ENCODE results near the gene GPC6.
"Not testable (repeated sequence)": the region's sequence is repeated elsewhere in the genome, so short reads cannot be mapped to it uniquely, and the experiment has no call there.

The GPC6 gene

DNA sequence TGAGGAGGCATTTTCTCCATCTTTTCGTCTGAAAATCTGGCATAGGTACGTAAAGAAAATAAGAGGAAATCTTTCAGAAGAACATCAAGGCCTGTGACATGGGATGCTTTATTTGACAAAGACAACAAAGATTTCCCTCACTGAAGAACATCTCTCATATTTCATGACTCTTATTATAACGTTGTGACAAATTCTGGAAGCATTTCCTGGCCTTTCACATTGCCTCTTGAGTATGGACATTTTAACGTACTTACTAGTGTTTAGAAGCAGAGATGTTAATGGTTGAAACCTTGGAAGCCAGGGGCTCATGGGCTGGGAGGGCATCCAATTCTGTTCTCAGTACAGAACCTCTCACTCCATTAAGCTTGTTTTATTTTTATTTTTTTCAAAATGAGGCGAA is 1042.1 kb downstream of the GPC6 start:
- no peak for DNase-seq (ENCODE audit: low read depth in 1 of 2, low spot score in 1 of 2)

DNA sequence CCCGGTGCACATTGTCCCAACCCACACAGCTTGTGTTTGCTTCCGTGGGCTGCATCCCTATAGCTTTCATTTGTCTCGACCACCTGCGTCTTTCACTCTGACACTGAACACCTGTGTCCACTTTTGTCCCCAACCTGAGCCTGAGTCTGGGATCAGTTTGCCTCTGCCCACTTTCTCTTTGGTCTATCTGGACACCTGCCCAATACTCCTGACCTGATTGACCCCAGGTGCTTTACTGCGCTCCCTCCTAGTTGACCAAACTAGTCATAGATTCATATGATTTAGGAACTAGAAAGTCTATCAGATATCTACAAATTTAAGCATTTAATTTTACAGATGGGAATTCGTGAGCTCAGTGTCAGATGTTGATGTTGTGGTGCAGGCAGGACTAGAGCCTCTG is 1043.0 kb downstream of the GPC6 start:
- no peak for DNase-seq (ENCODE audit: low read depth in 1 of 2, low spot score in 1 of 2)

DNA sequence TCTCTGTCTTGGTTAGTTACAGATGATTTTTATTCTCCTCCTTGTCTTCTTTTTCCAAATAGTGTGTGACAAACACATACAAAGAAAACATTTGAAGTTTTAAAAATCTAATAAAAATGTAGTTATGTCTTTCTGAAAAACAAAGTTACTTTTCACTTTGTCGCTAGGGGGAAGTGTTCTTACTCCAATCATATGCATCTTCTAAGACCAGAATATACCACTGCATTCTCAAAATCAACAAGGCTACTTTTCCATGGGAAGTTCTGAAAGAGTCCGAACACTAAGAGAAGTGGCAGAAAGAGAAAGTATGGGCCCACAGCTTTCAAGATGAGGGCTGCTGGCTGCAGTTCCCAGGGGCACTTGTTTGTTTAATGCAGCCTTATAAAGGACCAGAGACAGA is 1043.9 kb downstream of the GPC6 start:
- DNase-seq (ENCODE audit: low read depth in 1 of 2, low spot score in 1 of 2), result no peak

DNA sequence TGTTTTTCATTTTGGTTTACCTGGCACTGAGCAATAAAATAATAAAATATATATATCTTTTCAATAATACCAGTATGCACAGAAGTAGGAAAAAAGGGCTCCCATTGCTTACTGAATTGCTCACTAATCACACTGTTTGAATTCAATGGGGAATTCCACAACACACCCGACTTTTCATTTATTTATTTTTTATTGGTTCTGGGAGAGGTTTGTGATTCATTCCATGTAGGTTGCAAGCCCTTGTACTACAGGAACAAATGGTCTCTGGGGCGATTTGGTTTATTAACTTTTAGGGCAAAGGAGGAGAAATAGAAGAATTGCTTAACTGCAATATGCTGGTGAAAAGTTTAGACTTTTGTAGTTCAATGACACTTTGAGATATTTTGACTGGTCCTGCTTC is 1045.4 kb downstream of the GPC6 start:
- DNase-seq (ENCODE audit: low read depth in 1 of 2, low spot score in 1 of 2), result no peak

DNA sequence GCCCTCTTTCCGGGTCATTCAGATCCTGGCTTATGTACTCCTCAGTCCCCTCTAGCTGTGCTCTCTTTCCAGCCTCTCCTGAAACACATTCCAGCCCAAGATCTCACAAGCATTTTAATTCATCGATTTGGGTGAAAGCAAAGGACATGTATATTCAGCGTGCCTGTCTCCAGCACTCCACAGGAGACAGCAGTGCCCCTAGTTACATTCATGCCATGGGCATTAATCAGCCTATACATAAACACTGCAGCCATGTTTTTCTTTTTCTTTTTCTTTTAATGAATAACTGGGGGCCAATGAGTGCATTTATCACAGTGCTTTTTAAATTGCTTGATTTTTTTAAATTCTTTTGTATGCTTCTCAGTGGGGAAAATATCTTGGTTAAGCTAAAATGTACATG is 1053.7 kb downstream of the GPC6 start:
- DNase-seq (ENCODE audit: low read depth in 1 of 2, low spot score in 1 of 2), result no peak

DNA sequence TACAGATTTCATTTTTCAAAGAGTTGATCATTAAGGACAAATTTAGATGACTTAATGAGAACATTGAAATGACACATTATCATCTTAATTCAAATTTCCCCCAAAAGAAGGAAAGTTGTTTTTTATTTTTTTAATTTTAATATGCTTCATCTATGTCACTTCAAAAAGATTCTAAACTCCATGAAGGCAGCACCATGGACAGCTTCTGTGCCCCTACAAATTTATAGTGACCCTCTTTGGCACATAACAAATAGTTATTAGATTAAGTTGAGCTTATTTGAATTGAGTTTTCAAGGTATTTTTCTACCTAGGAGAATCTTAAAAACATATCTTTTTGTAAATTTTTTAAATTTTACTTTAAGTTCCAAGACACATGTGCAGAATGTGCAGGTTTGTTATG is 1054.2 kb downstream of the GPC6 start:
- DNase-seq (ENCODE audit: low read depth in 1 of 2, low spot score in 1 of 2), result no peak

DNA sequence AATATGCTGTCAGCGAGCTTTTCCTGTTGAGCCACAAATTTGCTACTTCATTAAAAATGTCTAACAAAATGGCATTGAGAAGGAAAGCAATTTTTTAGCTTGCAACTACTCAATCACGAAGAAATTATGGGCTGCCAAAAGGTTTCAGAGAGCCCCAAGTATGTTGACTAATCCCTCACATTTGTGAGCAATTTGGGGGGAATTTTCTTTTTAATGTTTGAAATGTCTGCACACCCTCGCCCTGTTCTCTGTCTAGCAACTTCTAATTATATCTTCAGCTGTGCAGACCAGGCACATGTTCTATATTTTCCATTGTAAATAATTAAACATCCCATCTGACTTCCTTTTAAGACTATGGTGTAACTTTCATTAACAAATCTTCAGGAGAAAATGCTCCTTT is 1060.0 kb downstream of the GPC6 start:
- DNase-seq (ENCODE audit: low read depth in 1 of 2, low spot score in 1 of 2), result no peak

DNA sequence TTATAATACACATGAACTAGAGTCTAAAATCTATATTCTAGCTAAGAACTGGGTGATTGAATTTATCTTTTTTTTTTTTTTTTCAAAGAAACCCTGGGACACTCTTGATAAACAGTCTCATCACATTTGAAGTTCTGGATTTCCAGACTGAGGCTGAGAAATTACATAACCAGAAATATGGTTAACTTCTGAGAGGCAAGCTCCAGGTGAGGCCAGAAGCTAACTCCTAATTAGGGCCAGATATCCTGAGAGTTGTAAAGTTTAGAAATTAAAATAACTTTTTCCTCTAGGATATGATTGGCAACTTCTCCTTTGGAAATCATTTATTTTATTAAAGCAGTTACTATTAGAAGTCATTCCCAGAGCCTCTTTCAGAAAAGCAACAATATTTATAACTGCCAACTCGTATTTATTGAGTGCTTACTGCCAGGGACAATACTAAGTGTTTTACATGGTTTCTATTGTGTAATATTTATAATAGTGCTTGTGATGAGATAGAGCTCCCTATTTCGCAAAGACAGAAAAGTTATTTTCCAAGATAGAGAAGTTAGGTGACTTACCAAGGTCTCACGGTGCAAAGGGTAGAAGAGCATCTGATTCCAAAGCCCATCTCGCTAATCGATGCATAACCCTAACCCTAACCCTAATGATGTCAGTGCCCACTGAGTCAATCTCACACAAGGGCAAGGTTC is 1065.2 kb downstream of the GPC6 start:
- no peak for DNase-seq (ENCODE audit: low read depth in 1 of 2, low spot score in 1 of 2)

DNA sequence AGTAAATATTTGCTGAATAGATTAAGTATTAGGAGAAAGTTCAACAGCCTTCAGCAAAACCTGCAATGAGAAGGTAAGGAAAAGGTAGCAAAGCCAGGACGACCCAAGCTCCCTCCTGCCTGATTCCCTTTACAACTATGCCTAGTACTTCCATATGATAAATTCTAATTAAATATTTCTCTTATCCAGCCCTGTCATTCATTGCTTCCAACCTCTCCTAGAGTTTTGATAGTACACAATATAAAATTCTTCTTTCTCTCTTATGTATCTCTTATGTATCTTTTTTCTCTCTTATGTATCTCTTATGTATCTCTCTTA is 1065.7 kb downstream of the GPC6 start:
- DNase-seq (ENCODE audit: low read depth in 1 of 2, low spot score in 1 of 2), result no peak

DNA sequence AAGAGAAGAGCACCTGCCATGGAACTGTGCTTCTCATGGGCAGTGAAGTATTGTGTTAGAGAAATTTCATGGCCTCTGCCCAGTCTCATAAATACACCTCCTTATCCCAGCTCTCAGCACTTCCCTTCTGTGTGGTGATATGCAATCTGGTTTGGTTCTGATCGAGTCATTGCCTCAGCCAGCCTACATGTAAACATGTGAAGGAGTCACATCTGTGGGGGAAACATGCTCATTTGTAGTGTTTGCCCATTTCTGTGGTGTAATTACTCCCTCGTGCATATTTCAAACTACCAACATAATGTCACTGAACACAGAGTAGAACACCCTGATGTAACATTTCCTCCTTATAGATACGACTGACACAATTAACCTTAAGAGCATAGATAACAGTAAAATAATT is 1069.9 kb downstream of the GPC6 start:
- no peak for DNase-seq (ENCODE audit: low read depth in 1 of 2, low spot score in 1 of 2)

DNA sequence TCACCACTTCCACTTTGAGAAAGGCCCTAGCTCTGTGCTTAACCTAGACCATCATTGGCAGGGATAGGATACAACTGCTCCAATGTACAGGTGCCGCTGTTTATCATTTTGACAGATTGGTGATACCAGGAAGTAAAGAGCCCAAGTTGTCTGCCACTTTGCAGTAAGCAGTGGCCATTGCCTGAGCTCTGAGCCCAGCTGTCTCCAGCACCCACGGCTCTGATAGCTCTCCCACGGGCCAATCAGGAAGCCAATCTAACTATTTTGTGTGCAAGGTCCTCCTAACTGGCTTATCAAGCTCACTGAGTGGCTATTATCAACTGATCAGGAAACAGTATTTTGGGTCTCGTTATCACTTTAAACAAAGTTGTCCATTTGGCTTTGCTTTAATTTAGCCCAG is 1071.7 kb downstream of the GPC6 start:
- DNase-seq (ENCODE audit: low read depth in 1 of 2, low spot score in 1 of 2), result no peak

DNA sequence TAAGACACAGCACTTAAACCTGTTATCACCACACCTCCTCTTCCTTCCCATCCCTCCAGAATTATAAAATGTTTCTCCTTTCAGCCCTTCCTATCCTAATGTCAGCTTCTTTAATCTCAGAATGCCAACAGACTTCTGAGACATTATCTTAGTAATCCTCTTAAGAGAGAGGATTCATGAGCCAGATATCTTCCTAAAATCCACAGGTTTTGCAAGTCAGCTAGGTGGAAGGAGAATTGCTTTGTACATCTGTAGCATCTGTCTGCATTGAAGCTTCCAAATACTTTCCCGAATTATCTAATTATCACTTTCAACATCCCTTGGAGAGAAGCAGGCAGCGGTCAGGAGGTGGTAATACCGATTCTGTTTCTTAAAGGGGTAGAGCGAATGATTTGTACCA is 1073.8 kb downstream of the GPC6 start:
- no peak for DNase-seq (ENCODE audit: low read depth in 1 of 2, low spot score in 1 of 2)

DNA sequence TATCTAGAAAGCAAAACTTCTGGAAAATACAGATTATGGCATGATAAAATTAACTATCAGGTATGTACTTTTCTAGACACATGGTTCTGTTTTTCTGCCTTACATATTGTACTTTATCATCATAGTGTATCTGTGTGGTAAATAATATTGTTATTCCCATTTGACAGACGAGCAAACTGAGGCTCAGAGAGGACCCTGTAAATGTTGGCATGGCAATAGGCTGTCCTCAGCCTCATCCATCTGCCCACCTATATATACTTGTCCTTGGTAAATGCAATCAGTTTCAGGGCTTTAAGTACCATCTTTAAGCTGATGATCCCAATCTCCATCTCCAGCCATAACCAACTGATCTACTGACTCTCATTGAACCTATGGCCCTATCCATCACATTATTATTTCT is 1074.9 kb downstream of the GPC6 start:
- DNase-seq (ENCODE audit: low read depth in 1 of 2, low spot score in 1 of 2), result no peak

DNA sequence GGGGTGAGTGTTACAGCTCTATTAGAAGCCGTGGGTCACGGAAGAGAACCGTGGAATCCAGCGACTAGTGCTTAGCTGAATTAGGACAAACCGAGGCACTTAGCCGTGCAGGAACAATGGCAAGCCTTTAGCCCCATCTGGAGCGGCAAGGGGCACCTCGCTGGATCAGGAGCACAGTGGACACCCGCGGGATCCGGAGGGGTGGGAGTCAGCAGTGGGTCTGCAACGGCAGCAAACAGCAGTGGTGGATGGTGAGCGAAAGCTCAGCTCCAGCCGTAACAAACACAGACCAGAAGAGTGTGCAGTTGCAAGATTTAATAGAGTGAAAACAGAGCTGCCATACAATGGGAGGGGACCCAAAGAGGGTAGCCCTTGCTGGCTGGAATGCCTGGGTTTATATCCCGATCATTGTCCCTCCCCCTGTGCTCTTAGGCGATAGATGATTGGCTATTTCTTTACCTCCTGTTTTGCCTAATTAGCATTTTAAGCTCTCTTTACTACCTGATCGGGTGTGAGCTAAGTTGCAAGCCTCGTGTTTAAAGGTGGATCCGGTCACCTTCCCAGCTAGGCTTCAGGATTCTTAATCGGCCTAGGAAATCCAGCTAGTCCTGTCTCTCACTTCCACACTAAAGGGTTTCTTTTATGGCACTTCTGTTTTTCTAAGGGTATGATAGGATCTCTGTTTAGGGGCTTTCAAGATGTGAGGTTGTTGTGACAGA is 1076.4 kb downstream of the GPC6 start:
- DNase-seq (ENCODE audit: low read depth in 1 of 2, low spot score in 1 of 2), result not testable (repeated sequence)

DNA sequence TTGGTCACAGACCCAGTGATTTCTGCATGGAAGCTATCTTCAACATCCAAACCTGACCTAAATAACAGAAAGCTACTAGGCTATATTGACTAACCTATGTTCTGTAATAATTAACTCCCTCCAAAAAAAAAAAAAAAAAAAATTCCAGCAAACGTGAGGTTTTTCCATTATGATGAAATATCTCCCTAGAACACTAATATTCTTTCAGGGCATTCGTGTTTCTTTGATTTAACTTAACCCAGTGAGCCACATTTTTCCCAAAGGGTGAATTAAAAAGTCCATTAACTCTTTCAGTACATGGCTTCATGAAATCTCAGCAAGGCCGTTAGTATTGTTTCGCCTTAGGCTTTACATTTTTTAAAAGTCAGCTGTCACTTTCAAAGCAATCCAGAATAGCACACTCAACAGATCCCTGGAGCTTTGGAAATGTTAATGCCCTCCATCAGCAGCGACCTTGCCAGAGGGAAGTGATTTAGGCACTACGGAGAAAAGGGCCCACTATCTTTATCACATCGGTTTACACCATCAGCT is 1077.1 kb downstream of the GPC6 start:
- no peak for DNase-seq (ENCODE audit: low read depth in 1 of 2, low spot score in 1 of 2)

DNA sequence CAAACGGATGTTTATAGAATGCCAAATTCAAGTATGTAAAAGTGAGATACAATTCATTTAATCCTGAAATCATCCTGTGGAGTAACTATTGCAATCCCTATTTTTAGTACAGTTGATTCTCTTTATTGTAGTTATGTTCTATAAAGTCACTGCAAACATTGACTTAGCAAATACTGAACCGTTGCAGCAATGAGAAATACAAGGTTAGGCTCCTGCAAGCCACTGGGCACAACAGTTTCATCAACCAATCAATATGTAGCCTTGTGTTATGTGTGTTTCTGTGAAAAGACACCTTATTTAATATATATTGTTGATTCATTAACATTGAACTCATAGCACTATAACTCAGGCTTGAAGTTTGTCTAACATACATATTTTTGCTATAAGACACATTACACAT is 1078.4 kb downstream of the GPC6 start:
- DNase-seq (ENCODE audit: low read depth in 1 of 2, low spot score in 1 of 2), result no peak

DNA sequence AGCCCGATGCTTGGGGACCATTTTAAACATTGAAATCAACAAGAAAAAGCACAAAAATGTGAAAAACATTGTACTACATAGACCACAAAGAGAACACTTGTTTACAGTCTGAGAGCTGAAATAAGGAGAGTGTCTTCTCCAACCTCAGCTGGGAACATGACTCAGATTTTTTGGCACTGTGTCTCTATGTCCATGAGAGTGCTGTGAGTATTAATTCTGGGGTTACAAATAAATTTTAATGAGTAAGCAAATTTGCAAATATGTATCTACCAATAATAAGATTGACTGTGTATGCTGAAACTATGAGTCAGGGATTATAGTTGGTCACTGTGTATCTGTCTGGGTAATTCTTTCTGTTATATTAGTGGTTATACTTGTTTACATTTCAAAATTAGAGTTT is 1078.9 kb downstream of the GPC6 start:
- DNase-seq (ENCODE audit: low read depth in 1 of 2, low spot score in 1 of 2), result no peak

DNA sequence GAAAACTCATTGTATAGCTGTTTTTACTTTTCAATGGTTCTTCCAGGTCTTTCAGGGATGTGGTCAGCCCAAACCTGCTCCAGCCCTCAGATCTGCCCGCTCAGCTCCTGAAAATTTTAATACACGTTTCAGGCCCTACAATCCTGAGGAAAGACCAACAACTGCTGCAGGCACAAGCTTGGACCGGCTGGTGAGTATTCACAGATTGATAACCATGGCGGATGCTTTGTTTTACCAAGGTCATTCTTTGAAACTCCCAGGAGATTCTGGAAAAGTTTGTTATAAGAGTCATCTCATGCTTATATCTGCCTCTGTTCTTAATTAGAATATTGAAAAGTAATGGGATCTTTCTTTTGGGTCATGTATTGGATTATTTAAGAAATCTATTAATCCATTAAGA is 1079.3 kb downstream of the GPC6 start:
- DNase-seq (ENCODE audit: low read depth in 1 of 2, low spot score in 1 of 2), result no peak

DNA sequence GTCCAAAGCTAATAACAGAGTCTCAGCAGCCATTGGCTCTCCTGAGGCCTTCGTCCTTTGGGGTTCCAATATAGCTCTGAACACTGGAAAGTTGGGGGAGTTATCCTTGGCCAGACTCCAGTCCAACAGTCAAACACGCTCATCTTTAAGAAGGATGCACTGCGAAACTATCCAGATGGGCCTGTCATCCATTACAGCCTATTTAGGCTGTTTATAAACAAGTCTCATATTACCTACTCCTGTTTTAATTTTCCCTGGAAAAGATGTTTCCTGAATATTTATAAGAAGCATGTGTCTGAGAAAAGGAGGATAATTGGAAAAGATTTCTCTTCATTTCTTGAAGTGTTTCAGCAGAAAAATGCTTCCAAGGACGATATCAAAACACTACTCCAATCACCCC is 1082.2 kb downstream of the GPC6 start:
- no peak for DNase-seq (ENCODE audit: low read depth in 1 of 2, low spot score in 1 of 2)

DNA sequence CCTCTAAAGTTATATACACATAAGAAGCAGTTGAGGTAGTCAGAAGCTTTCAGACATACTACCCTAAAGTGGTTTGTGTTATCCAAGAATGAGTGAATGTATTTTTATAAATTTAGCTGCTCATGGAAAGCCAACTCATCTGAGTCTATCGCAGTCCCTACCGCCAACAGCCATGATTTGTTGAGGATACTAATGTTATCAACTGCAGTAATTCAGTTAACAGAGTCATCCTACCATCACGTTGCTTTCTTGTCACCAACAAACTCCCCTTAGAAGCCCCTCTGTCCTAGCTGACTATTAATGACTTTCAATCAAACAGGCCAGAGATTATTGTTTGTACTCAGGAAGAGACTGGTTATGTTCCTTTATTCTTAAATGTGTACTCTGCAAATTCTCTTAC is 1083.0 kb downstream of the GPC6 start:
- DNase-seq (ENCODE audit: low read depth in 1 of 2, low spot score in 1 of 2), result no peak

DNA sequence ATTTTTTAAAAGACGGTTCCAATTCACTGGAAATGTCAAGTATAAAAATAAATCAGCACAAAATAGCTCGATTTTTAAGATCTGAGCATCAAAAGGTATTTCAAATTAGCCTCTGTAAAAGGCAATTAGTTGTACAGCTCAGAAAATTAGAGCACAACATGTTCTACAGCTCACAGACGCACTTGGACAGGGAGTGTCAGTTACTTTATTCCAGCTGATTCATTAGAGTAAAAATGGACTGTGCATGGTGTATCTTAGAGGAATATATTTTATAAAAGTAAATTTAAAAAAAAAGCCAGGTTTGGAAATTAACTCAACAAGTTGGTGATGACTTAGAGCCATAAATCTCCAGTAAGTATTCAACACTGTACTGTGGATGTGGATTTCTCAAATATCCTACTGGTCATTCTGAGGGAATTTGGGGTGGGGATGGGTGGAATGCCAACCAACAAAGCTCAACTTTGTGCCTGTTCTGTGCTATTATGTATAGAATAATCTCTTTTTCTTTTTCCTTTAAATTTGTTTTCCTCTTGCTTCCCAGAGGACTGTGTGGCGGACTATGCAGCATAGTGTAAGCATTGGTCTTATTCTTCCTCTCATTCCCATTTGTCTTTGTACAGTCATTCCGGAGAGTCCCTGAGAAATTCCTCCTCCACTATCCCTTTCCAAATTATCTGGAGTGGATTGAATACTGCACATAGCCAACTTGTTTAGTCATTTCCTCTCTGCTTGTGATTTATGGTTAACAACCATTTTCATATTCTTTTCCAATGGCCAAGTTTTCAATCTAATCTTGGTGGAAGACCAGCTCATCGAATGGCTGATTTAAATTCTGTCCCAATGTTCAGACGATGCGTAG is 1083.6 kb downstream of the GPC6 start:
- no peak for DNase-seq (ENCODE audit: low read depth in 1 of 2, low spot score in 1 of 2)

DNA sequence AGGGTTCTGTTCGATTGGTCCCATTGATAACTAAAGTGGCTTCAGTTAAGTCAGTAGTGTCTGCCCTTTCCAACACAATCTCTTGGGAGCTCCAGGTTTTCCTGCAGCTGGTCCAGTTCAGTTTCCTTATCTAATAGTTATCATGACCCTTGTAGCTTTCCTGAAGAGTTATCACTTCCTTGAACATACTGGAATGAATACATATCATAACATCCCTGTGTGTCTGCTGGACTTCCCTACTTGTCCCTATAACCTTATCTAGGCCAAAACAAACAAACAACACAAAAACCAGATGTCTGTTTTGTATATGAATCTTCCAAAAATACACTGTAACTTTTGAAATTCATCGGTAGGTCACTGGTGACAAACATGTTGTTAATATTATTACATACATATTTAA is 1085.3 kb downstream of the GPC6 start:
- no peak for DNase-seq (ENCODE audit: low read depth in 1 of 2, low spot score in 1 of 2)
